Neural cell (in vitro differentiated cells): Measurements from ENCODE around the gene CALHM6. TPM values are rescaled to one million over a fixed set of nuclear protein-coding genes. Genes with fewer than 3 reads are reported as not detected.

Experiments
- H2AFZ ChIP-seq: fragments of 200-600, 300-800 bp; sonication (generic), shearing (Covaris generic); 2 replicates; pipeline ENCODE4 v1.6.0; 2014; ENCODE audit warnings: low read depth, mild to moderate bottlenecking, antibody characterized with exemption, low read length, moderate library complexity
- H3F3A ChIP-seq: fragments of 200-600 bp; shearing (Covaris generic); 2 replicates; pipeline ENCODE4 v1.6.1; 2016; ENCODE audit warnings: mild to moderate bottlenecking, moderate library complexity, mixed read lengths, antibody characterized with exemption, low read length; ENCODE audit not compliant: insufficient read depth, poor library complexity, severe bottlenecking
- H3K27ac ChIP-seq: fragments of 200-600, 300-800 bp; sonication (generic), shearing (Covaris generic); 2 replicates; pipeline ENCODE4 v1.5.1; 2014; ENCODE audit warnings: mild to moderate bottlenecking, low read length, moderate library complexity
- H3K27me3 ChIP-seq: fragments of 300-800, 200-600 bp; sonication (generic), shearing (Covaris generic); 2 replicates; pipeline ENCODE4 v1.6.0; 2014; ENCODE audit warnings: mild to moderate bottlenecking, low read depth, low read length, moderate library complexity; ENCODE audit not compliant: insufficient read depth
- H3K36me3 ChIP-seq: fragments of 300-800, 200-600 bp; sonication (generic), shearing (Covaris generic); 2 replicates; pipeline ENCODE4 v1.5.1; 2014; ENCODE audit warnings: mild to moderate bottlenecking, antibody characterized with exemption, low read length, moderate library complexity; ENCODE audit not compliant: insufficient read depth
- H3K4me2 ChIP-seq: fragments of 300-800, 200-600 bp; sonication (generic), shearing (Covaris generic); 2 replicates; pipeline ENCODE4 v1.6.0; 2014; ENCODE audit warnings: mild to moderate bottlenecking, low read length
- H3K4me3 ChIP-seq: fragments of 300-800, 200-600 bp; sonication (generic), shearing (Covaris generic); 2 replicates; pipeline ENCODE4 v1.5.1; 2014; ENCODE audit warnings: mild to moderate bottlenecking, low read length, moderate library complexity
- H3K79me2 ChIP-seq: fragments of 200-600 bp; shearing (Covaris generic); replicated peaks from 2 replicates; pipeline ENCODE4 v1.6.0; 2014; ENCODE audit warnings: mild to moderate bottlenecking, low read length, moderate library complexity; ENCODE audit not compliant: insufficient read depth
- H3K9ac ChIP-seq: fragments of 300-800, 200-600 bp; sonication (generic), shearing (Covaris generic); 2 replicates; pipeline ENCODE4 v1.6.1; 2016; ENCODE audit warnings: mild to moderate bottlenecking, low read length, mixed read lengths
- H3K9me2 ChIP-seq: fragments of 200-600 bp; shearing (Covaris generic); 2 replicates; pipeline ENCODE4 v1.6.1; 2016; ENCODE audit warnings: mild to moderate bottlenecking, low read length, mixed read lengths; ENCODE audit not compliant: insufficient read depth
- H3K9me3 ChIP-seq: fragments of 200-600, 300-800 bp; sonication (generic), shearing (Covaris generic); 2 replicates; pipeline ENCODE4 v1.6.1; 2016; ENCODE audit warnings: mild to moderate bottlenecking, mixed run types, low read length, moderate library complexity, mixed read lengths
- H4K20me1 ChIP-seq: fragments of 200-600 bp; shearing (Covaris generic); 2 replicates; pipeline ENCODE4 v1.6.1; 2016; ENCODE audit warnings: mild to moderate bottlenecking, mixed run types; ENCODE audit not compliant: insufficient read depth
- EP300 ChIP-seq: fragments of 450-650 bp; conservative IDR thresholded peaks from 2 replicates; pipeline ENCODE4 v1.6.1; 2014; ENCODE audit warnings: antibody characterized with exemption, mild to moderate bottlenecking, moderate library complexity; ENCODE audit not compliant: poor library complexity, severe bottlenecking
- EZH2 ChIP-seq: fragments of 200-600, 300-800 bp; shearing (Covaris generic), sonication (generic); IDR thresholded peaks from 2 replicates; pipeline ENCODE4 v1.6.1; 2014; ENCODE audit warnings: antibody characterized with exemption, low read length, borderline replicate concordance, mild to moderate bottlenecking; ENCODE audit not compliant: insufficient read depth, poor library complexity, severe bottlenecking
- MXI1 ChIP-seq: fragments of 450-650 bp; conservative IDR thresholded peaks from 2 replicates; pipeline ENCODE4 v1.6.1; 2014; ENCODE audit warnings: antibody characterized with exemption, mild to moderate bottlenecking; ENCODE audit not compliant: poor library complexity, severe bottlenecking
- POLR2AphosphoS5 ChIP-seq: IDR thresholded peaks from 2 replicates; pipeline ENCODE4 v1.6.1; 2012
- RAD21 ChIP-seq: fragments of 450-650 bp; conservative IDR thresholded peaks from 2 replicates; pipeline ENCODE4 v1.6.1; 2014; ENCODE audit warnings: antibody characterized with exemption, mild to moderate bottlenecking, moderate library complexity
- SMC3 ChIP-seq: fragments of 450-650 bp; conservative IDR thresholded peaks from 2 replicates; pipeline ENCODE4 v1.6.1; 2014; ENCODE audit warnings: antibody characterized with exemption, mild to moderate bottlenecking, moderate library complexity; ENCODE audit not compliant: poor library complexity
- TAF1 ChIP-seq: IDR thresholded peaks from 2 replicates; pipeline ENCODE4 v1.6.1; 2012; ENCODE audit warnings: low read depth
- polyA plus RNA-seq: library from polyadenylated mRNA; depleted of rRNA; stranded (reverse); fragments of >200 nt; gene quantifications from 2 replicates; pipeline ENCODE4 v1.2.3, GENCODE V29; 2014
- TF ChIP-seq, protein P1 (sequence below): fragments of 450-650 bp; IDR thresholded peaks from 2 replicates; pipeline ENCODE4 v1.5.1; 2014; ENCODE audit warnings: antibody characterized with exemption, mild to moderate bottlenecking, moderate library complexity; ENCODE audit not compliant: poor library complexity, severe bottlenecking
- TF ChIP-seq, protein P2 (sequence below): IDR thresholded peaks from 2 replicates; pipeline ENCODE4 v1.6.1; 2012; ENCODE audit warnings: borderline replicate concordance

The CALHM6 gene
- polyA plus RNA-seq, 1 donor from 2014 or later = 12.0 TPM

DNA sequence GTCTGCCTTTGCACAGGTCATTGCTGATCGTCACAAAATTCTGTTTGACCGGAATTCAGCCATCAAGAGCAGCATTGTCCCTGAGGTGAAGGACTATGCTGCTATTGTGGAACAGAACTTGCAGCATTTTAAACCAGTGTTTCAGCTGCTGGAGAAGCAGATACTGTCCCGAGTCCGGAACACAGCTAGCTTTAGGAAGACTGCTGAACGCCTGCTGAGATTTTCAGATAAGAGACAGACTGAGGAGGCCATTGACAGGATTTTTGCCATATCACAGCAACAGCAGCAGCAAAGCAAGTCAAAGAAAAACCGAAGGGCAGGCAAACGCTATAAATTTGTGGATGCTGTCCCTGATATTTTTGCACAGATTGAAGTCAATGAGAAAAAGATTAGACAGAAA, 24.6 kb upstream of the CALHM6 start:
- no peak for TF ChIP-seq EP300
- TF ChIP-seq MXI1 = no peak
- TF ChIP-seq SMC3 = no peak
- TF ChIP-seq EZH2 = no peak
- no peak for TF ChIP-seq RAD21
- no peak for TF ChIP-seq POLR2AphosphoS5
- no peak for TF ChIP-seq TAF1
- Histone ChIP-seq H3K79me2 (no peaks in the 10 kb centered on the region), H3K36me3 (no peaks in the 10 kb centered on the region), H3K9me3 (no peaks in the 10 kb centered on the region), H2AFZ (no peak overlapping the region), H3K27me3 (no peaks in the 10 kb centered on the region), H3K4me2 (no peak overlapping the region), H4K20me1 (no peaks in the 10 kb centered on the region), H3K9ac (no peak overlapping the region), H3F3A (no peaks in the 10 kb centered on the region), H3K9me2 (no peaks in the 10 kb centered on the region), H3K27ac (no peak overlapping the region), H3K4me3 (no peak overlapping the region)

DNA sequence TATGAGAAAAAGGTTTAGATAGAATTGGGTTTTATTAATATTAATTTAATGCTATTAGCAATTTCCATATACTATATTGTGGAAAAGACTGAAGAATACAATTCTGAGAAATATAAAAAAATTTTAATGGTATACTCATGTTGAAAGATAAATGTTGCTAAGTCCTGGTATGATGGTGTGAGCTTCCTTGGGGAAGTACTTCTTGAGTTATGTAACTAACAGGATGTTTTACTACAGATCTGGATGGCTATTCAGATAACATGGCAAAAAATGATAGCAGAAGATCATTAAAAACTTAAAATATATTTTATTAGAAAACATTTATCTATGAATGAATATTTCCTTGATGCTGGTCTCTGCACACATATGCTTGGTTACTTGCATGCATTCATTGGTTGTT, 23.5 kb upstream of the CALHM6 start:
- Histone ChIP-seq H3K9me3 (no peaks in the 10 kb centered on the region), H3K27ac (no peak overlapping the region), H3K4me3 (no peak overlapping the region), H3K9ac (no peak overlapping the region), H3K27me3 (no peaks in the 10 kb centered on the region), H3K79me2 (no peaks in the 10 kb centered on the region), H3F3A (no peaks in the 10 kb centered on the region), H3K36me3 (no peaks in the 10 kb centered on the region), H4K20me1 (no peaks in the 10 kb centered on the region), H3K4me2 (no peak overlapping the region), H2AFZ (no peak overlapping the region), H3K9me2 (no peaks in the 10 kb centered on the region)
- TF ChIP-seq RAD21 = no peak
- TF ChIP-seq MXI1 = no peak
- no peak for TF ChIP-seq EP300
- no peak for TF ChIP-seq POLR2AphosphoS5
- TF ChIP-seq, protein P1, sequence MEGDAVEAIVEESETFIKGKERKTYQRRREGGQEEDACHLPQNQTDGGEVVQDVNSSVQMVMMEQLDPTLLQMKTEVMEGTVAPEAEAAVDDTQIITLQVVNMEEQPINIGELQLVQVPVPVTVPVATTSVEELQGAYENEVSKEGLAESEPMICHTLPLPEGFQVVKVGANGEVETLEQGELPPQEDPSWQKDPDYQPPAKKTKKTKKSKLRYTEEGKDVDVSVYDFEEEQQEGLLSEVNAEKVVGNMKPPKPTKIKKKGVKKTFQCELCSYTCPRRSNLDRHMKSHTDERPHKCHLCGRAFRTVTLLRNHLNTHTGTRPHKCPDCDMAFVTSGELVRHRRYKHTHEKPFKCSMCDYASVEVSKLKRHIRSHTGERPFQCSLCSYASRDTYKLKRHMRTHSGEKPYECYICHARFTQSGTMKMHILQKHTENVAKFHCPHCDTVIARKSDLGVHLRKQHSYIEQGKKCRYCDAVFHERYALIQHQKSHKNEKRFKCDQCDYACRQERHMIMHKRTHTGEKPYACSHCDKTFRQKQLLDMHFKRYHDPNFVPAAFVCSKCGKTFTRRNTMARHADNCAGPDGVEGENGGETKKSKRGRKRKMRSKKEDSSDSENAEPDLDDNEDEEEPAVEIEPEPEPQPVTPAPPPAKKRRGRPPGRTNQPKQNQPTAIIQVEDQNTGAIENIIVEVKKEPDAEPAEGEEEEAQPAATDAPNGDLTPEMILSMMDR = no peak
- TF ChIP-seq EZH2 = no peak
- TF ChIP-seq, protein P2, sequence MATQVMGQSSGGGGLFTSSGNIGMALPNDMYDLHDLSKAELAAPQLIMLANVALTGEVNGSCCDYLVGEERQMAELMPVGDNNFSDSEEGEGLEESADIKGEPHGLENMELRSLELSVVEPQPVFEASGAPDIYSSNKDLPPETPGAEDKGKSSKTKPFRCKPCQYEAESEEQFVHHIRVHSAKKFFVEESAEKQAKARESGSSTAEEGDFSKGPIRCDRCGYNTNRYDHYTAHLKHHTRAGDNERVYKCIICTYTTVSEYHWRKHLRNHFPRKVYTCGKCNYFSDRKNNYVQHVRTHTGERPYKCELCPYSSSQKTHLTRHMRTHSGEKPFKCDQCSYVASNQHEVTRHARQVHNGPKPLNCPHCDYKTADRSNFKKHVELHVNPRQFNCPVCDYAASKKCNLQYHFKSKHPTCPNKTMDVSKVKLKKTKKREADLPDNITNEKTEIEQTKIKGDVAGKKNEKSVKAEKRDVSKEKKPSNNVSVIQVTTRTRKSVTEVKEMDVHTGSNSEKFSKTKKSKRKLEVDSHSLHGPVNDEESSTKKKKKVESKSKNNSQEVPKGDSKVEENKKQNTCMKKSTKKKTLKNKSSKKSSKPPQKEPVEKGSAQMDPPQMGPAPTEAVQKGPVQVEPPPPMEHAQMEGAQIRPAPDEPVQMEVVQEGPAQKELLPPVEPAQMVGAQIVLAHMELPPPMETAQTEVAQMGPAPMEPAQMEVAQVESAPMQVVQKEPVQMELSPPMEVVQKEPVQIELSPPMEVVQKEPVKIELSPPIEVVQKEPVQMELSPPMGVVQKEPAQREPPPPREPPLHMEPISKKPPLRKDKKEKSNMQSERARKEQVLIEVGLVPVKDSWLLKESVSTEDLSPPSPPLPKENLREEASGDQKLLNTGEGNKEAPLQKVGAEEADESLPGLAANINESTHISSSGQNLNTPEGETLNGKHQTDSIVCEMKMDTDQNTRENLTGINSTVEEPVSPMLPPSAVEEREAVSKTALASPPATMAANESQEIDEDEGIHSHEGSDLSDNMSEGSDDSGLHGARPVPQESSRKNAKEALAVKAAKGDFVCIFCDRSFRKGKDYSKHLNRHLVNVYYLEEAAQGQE = no peak
- TF ChIP-seq TAF1 = no peak
- TF ChIP-seq SMC3 = no peak
